ENCODE results near the gene AKR1B15.
"Not testable (repeated sequence)": the region's sequence is repeated elsewhere in the genome, so short reads cannot be mapped to it uniquely, and the experiment has no call there.

AKR1B15 gene

GRCh38 chr7:134567368-134567767, 18.5 kb downstream of the AKR1B15 start:
- no peak for DNase-seq

DNA sequence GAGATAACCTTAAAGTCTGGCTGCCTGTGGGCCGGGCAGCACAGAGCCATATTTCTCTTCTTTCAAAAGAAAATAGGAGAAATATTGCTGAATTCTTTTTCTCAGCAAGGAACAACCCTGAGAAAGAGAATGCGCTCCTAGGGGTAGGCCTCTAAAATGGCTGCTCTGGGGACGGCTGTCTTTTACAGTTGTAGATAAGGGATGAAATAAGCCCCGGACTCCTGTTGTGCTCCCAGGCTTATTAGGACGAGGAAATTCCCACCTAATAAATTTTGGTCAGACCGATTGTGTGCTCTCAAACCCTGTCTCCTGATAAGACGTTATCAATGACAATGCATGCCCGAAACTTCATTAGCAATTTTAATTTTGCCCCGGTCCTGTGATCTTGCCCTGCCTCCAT, 21.1 kb downstream of the AKR1B15 start:
- not testable (repeated sequence) for DNase-seq

DNA sequence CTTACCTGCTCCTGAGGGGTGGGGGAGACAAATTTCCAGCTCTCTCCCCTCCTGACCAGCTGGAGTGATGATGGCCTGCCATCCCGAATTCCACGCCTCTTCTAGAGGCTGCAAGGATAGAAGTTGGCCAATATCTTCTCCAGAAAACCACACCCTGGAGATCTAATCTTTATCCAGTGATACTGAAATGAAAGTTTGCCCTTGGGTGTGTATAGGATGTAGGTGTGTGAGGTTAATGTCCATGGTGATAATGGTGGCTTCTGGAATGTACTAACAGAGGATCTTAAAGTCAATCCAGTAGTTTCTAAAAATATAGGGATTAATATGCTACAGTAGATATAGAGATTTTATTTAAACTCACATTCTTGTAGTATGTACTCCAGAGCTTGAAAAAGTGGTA, 22.2 kb downstream of the AKR1B15 start:
- DNase-seq, result no peak

GRCh38 chr7:134571746-134572461, 23.0 kb downstream of the AKR1B15 start:
- no peak for DNase-seq

DNA sequence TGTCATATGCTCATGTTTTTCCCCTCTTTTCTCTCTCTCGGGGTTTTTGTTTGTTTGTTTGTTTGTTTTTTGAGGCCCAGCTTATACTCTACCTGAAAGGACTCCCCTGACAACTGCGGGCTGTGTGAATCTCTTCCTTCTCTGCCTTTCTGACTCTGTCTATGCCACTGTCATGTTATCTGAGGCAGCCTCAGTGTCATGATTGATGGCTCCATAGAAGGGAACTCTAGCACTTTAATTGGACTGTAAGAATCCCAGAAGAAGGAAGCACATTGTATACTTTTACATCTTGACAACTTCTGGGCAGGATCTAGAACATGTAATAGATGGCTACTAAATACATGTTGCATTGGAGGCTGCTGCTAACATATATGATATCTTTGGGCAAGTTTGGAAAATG, 25.4 kb downstream of the AKR1B15 start:
- DNase-seq, result no peak

GRCh38 chr7:134584290-134584689, 35.4 kb downstream of the AKR1B15 start:
- no peak for DNase-seq

DNA sequence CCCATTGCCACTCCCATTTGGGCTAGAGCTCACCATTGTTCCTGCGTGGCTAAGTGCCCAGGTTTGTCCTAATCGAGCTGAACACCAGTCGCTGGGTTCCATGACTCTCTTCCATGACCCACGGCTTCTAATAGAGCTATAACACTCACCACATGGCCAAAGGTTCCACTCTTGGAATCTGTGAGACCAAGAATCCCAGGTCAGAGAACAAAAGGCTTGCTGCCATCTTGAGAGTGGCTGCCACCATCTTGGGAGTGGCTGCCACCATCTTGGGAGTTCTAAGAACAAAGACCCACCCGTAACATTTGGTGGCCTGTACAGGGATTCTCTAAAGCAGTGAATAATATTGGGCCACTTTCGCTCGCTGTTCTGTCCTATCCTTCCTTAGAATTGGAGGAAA, 37.0 kb downstream of the AKR1B15 start:
- DNase-seq, result no peak

DNA sequence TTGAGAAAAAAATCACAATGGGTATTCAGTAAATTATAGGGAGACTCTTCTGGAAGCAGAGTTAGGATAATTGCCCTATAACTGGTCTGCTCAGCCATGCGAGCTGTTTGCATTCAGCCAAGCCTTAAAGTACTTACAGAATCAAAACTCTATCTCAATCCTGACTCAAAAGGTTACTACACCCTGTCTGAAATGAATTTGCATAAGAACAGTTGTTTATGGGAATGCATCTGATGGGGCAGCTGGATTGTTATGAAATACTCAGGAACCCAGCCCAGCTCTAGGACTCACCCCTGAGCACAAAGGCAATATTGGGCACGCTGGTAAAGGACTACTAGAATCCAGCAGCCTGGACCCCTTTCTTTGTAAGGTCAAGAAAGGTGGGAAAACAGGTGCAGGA, 38.8 kb downstream of the AKR1B15 start:
- DNase-seq, result no peak

DNA sequence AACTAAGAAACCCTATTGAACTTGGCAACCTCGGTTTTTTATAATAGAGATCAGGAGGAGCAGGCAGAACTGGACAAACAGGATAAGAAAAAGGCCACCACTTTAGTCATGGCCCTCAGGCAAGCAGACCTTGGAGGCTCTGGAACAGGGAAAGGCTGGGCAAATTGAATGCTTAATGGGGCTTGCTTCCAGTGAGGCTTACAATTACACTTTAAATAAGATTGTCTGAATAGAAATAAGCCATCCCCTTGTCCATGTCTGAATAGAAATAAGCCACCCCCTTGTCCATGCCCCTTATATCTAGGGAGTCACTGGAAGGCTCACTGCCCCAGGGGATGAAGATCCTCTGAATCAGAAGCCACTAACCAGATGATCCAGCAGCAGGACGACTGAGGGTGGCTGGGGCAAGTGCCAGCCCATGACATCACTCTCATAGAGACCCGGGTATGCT, 40.6 kb downstream of the AKR1B15 start:
- DNase-seq, result no peak

GRCh38 chr7:134593530-134594392, 44.9 kb downstream of the AKR1B15 start:
- peak; percentile 2 for DNase-seq

DNA sequence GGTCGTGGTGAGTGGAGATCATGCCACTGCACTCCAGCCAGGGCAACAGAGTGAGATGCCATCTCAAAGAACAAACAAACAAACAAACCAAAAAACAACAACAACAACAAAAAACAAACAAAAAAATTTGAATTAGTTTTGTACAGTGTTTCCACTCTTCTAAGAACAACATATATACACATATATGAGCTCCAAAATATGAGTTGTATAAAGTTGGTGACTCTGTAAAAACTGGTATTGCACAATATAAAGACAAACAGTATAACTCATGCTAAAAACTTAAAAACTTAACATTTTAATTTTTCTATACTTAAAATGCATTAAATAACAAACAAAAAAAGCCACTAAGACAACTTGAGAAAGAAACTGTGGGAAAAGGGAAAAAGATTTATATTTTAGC, 46.0 kb downstream of the AKR1B15 start:
- DNase-seq, result no peak

- DNase-seq, result no peak
These were observed 50.5 kb downstream of the AKR1B15 start for GRCh38 chr7:134599371-134599770.

DNA sequence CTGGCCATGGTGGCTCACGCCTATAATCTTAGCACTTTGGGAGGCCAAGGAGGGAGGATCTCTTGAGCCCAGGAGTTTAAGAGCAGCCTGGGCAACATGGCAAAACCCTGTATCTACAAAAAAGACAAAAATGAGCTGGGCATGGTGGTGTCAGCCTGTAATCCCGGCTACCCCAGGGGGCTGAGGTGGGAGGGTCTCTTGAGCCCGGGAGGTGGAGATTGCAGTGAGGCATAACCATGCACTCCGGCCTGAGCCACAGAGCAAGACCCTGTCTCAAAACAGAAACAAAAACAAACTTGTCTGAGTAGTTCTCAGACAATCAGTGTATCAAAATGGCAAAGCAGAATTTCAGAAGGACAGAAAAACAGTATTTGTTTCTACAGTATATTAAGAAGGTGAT, 52.5 kb downstream of the AKR1B15 start:
- DNase-seq, result no peak

DNA sequence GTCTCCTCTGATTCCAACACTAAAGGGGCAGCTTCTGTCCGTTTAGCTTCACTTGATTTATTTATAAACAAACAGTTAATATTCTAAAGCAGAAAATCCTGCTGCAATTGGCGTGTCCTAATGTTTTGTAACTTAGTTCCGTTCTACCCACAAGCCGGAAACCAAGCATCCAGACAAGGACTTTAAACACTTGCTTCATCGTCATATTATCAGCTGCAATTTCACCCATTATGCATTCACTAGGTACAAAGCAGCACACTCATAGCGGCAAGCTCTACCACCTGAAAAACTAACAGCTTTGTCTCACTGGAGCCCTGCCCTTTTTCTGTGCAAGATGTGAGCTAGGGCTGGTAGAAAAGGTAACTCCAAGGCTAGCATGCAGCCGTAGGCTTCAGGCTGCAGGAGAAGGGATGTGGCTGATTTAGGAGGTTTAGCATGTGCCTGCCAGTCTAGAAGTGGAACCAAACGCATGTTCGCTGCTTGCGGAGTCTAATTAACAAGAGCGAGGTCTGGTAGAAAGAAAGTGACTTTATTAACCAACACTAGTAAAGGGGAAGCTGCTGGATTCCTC, 54.1 kb downstream of the AKR1B15 start:
- no peak for DNase-seq

DNA sequence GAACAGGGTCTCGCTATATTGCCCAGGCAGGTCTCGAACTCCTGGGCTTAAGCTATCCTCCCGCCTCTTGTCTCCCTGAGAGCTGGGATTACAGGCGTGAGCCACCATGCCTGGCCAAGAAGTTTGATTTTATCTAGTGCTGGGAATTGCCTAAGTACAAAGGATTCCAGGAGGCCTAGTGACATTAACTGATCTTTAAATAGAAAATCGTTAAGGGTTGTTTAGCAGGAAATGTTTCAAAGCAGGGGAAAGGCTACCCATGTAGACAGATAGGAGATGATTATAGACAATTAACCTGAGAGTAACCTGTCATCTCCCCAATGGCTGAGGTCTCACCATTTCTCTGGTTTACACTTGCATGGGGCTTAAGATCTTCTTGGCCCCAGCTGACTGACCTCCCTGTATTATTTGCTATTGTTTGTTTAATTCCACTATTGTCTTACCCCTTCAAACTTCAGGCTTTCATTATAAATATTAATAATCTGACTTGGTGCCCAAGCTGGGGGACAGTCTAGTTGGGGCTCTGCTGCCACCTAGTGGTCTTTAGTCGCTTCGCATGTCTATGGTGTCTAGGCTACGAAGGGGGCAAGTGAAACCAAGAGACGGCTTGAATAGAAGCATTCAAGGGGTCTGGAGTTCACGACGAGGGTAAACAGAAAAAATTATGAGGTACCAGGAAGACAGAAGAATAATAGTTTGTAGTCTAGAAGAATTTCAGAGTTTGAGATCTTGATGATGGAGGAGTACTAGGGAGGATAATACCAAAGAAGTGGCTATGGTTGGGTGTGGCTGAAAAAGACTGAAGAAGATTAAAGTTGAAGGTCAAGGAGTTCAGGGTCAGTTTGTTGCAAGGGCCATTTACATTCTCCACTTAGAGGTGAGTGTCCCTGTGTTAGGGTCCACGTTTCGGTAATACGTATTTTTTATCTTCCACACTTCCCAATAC, 57.3 kb downstream of the AKR1B15 start:
- DNase-seq, result peak; percentile 7

GRCh38 chr7:134611611-134612151, 62.8 kb downstream of the AKR1B15 start:
- DNase-seq, result no peak

GRCh38 chr7:134612197-134612596, 63.3 kb downstream of the AKR1B15 start:
- no peak for DNase-seq

GRCh38 chr7:134613623-134614347, 64.9 kb downstream of the AKR1B15 start:
- no peak for DNase-seq

DNA sequence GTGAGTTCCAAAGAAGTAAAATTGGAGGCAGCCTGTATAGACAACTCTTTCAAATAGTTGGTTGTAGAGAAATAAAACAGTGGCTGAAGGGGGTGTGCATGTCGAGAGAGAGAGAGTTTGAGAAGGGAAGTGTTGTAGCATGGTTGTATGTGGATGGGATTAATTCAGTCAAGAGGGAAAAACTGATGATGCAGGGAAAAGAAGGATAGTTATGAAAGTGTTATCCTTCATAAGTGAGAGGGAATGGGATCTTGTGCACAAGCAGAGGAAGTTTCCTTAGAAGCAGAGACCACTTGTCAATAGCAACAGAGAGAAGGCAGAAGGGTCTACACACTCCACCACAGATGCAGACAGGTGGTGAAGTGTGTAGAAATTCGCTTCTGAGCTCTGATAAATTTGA, 67.7 kb downstream of the AKR1B15 start:
- no peak for DNase-seq

DNA sequence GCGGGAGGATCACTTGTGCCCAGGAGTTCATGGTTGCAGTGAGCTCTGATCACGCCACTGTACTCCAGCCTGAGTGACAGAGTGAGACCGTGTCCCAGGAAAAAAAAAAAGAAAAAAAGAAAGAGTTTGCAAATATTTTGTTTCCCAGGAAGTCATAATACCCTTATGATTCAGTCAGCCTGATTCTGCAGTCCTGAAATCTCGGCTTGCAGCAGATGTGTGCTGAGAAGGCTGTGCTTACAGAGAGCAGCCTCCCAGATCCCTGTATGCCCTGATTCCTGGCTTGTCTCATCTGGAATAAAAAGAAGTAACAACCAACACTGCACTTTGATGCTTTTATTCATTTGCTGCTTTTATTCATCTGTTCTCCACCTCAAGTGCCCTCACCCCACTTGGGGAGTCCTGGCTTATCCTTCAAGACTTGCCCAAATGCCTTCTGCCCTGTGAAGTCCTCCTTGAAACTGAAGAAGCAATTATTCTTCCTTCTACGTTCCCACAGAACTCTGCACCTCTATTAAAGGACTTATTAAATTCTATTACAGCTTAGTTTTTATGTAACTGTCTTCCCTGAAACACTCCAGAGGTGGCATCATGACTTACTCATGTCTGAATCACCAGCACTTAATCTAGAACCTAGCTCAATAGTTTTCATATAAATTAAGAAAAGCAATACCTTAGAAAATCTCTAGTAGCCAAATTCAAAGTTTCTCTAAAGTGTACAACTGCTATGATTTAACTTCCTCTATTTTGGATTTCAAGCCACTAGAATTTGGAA, 70.0 kb downstream of the AKR1B15 start:
- DNase-seq, result no peak
